Measurements from ENCODE around the gene GFOD1.
"Not testable (repeated sequence)": the region's sequence is repeated elsewhere in the genome, so short reads cannot be mapped to it uniquely, and the experiment has no call there.

The GFOD1 gene

GRCh38 chr6:13441778-13442177 lies 45.6 kb downstream of the GFOD1 start:
- no peak for DNase-seq

GRCh38 chr6:13439644-13440043 lies 47.8 kb downstream of the GFOD1 start:
- no peak for DNase-seq

- no peak for DNase-seq
Measured at GRCh38 chr6:13438126-13438525, 49.3 kb downstream of the GFOD1 start.

GRCh38 chr6:13437218-13437996 lies 50.0 kb downstream of the GFOD1 start:
- no peak for DNase-seq

- no peak for DNase-seq
Measured at GRCh38 chr6:13436399-13437217, 50.8 kb downstream of the GFOD1 start.

- no peak for DNase-seq
Measured at GRCh38 chr6:13435477-13436246, 51.7 kb downstream of the GFOD1 start.

GRCh38 chr6:13434777-13435176 lies 52.6 kb downstream of the GFOD1 start:
- no peak for DNase-seq

GRCh38 chr6:13434135-13434775 lies 53.1 kb downstream of the GFOD1 start:
- DNase-seq: not testable (repeated sequence)

GRCh38 chr6:13433709-13434121 lies 53.7 kb downstream of the GFOD1 start:
- no peak for DNase-seq

GRCh38 chr6:13432526-13433184 lies 54.7 kb downstream of the GFOD1 start:
- no peak for DNase-seq

- DNase-seq: no peak
Measured at GRCh38 chr6:13431861-13432465, 55.4 kb downstream of the GFOD1 start.

- no peak for DNase-seq
Measured at GRCh38 chr6:13431059-13431656, 56.2 kb downstream of the GFOD1 start.

GRCh38 chr6:13429406-13429753 lies 58.0 kb downstream of the GFOD1 start:
- no peak for DNase-seq

- DNase-seq: no peak
Measured at GRCh38 chr6:13428583-13429405, 58.6 kb downstream of the GFOD1 start.

GRCh38 chr6:13427801-13428582 lies 59.4 kb downstream of the GFOD1 start:
- peak; percentile 14 for DNase-seq

- no peak for DNase-seq
Measured at GRCh38 chr6:13427316-13427715, 60.1 kb downstream of the GFOD1 start.

- DNase-seq: no peak
Measured at GRCh38 chr6:13425943-13426931, 61.2 kb downstream of the GFOD1 start.

GRCh38 chr6:13425270-13425873 lies 62.0 kb downstream of the GFOD1 start:
- no peak for DNase-seq

Data from T-helper 9 cell (primary cell).